ENCODE data around the gene NKAP. TPM values are rescaled to one million over a fixed set of nuclear protein-coding genes. Genes with fewer than 3 reads are reported as not detected.

NKAP gene
- total RNA-seq, 1 experiment from 2014 or later = 9.8 TPM

GRCh38 chrX:119885554-119886428 is 57.8 kb downstream of the NKAP start:
- no peak for DNase-seq
- H3K4me3 Mint-ChIP-seq (ENCODE audit: low read depth, unreplicated experiment) = peak overlapping the region; percentile 22
- H3K27me3 Mint-ChIP-seq (ENCODE audit: unreplicated experiment) = no peaks in the 10 kb centered on the region
- intact Hi-C loops (cut with micrococcal nuclease; ENCODE audit: unreplicated experiment) = no loop called here
- no TSS peak for BruUV-seq (replicated peaks)
- TF ChIP-seq CTCF (IDR thresholded peaks at IDR 0.05; ENCODE audit: unreplicated experiment) = no peak
- CTCF ChIA-PET = no interaction called here
- H3K36me3 Mint-ChIP-seq (ENCODE audit: insufficient read depth, unreplicated experiment) = peaks cover 13% of the 10 kb centered on the region
- no peak overlapping the region for H3K27ac Mint-ChIP-seq (ENCODE audit: unreplicated experiment)
- H3K4me1 Mint-ChIP-seq (ENCODE audit: low read depth, unreplicated experiment) = peaks cover 8% of the 10 kb centered on the region
- no peaks in the 10 kb centered on the region for H3K9me3 Mint-ChIP-seq (ENCODE audit: low read depth, unreplicated experiment)

GRCh38 chrX:119880552-119881437 is 62.8 kb downstream of the NKAP start:
- Mint-ChIP-seq H3K9me3 (ENCODE audit: low read depth, unreplicated experiment) (no peaks in the 10 kb centered on the region), H3K27ac (ENCODE audit: unreplicated experiment) (no peak overlapping the region), H3K27me3 (ENCODE audit: unreplicated experiment) (no peaks in the 10 kb centered on the region), H3K36me3 (ENCODE audit: insufficient read depth, unreplicated experiment) (peaks cover 13% of the 10 kb centered on the region), H3K4me3 (ENCODE audit: low read depth, unreplicated experiment) (no peak overlapping the region), H3K4me1 (ENCODE audit: low read depth, unreplicated experiment) (no peaks in the 10 kb centered on the region)
- TF ChIP-seq CTCF (IDR thresholded peaks at IDR 0.05; ENCODE audit: unreplicated experiment) = no peak
- CTCF ChIA-PET = interaction anchor here (0.6 kb wide), 1 partner anchor 90 kb away, joined by 3 read pairs; no protein-coding TSS in a partner anchor
- intact Hi-C loops (cut with micrococcal nuclease; ENCODE audit: unreplicated experiment) = loop anchor here (5.0 kb wide), 1 partner anchor 363 kb away; no protein-coding TSS in a partner anchor
- peak; percentile 32 for DNase-seq
- no TSS peak for BruUV-seq (replicated peaks)

GRCh38 chrX:119880076-119880475 is 63.5 kb downstream of the NKAP start:
- Mint-ChIP-seq H3K27ac (ENCODE audit: unreplicated experiment) (no peak overlapping the region), H3K4me1 (ENCODE audit: low read depth, unreplicated experiment) (no peaks in the 10 kb centered on the region), H3K9me3 (ENCODE audit: low read depth, unreplicated experiment) (no peaks in the 10 kb centered on the region), H3K36me3 (ENCODE audit: insufficient read depth, unreplicated experiment) (peaks cover 13% of the 10 kb centered on the region), H3K4me3 (ENCODE audit: low read depth, unreplicated experiment) (no peak overlapping the region), H3K27me3 (ENCODE audit: unreplicated experiment) (no peaks in the 10 kb centered on the region)
- CTCF ChIA-PET = interaction anchor here (0.6 kb wide), 1 partner anchor 89 kb away, joined by 3 read pairs; no protein-coding TSS in a partner anchor
- TF ChIP-seq CTCF (IDR thresholded peaks at IDR 0.05; ENCODE audit: unreplicated experiment) = no peak
- DNase-seq = no peak
- intact Hi-C loops (cut with micrococcal nuclease; ENCODE audit: unreplicated experiment) = loop anchor here (5.0 kb wide), 1 partner anchor 363 kb away; no protein-coding TSS in a partner anchor
- BruUV-seq (replicated peaks) = no TSS peak

GRCh38 chrX:119878740-119879139 is 64.8 kb downstream of the NKAP start:
- no peaks in the 10 kb centered on the region for H3K27me3 Mint-ChIP-seq (ENCODE audit: unreplicated experiment)
- CTCF ChIA-PET = no interaction called here
- no peak overlapping the region for H3K27ac Mint-ChIP-seq (ENCODE audit: unreplicated experiment)
- no peak for DNase-seq
- intact Hi-C loops (cut with micrococcal nuclease; ENCODE audit: unreplicated experiment) = no loop called here
- no peaks in the 10 kb centered on the region for H3K4me1 Mint-ChIP-seq (ENCODE audit: low read depth, unreplicated experiment)
- no peak for TF ChIP-seq CTCF (IDR thresholded peaks at IDR 0.05; ENCODE audit: unreplicated experiment)
- H3K9me3 Mint-ChIP-seq (ENCODE audit: low read depth, unreplicated experiment) = no peaks in the 10 kb centered on the region
- no TSS peak for BruUV-seq (replicated peaks)
- peaks cover 13% of the 10 kb centered on the region for H3K36me3 Mint-ChIP-seq (ENCODE audit: insufficient read depth, unreplicated experiment)
- no peak overlapping the region for H3K4me3 Mint-ChIP-seq (ENCODE audit: low read depth, unreplicated experiment)
